MCF 10A (cell line): Measurements from ENCODE around the gene USH1C. TPM values are rescaled to one million over a fixed set of nuclear protein-coding genes. Genes with fewer than 3 reads are reported as not detected.

ENCODE experiments used
- BruUV-seq: library from RNA; stranded (reverse); fragments of 400-500 nt; replicated peaks from 2 replicates; lab custom pipeline; 2021; lab: Mats Ljungman, UMichigan
- CTCF ChIA-PET: fragments of 300-600 bp; sonication (Branson Sonifier 250); formaldehyde crosslinking; extraction: SDS; loops from one replicate; lab custom pipeline; 2021; ENCODE audit warnings: antibody characterized with exemption, inconsistent platforms; lab: Yijun Ruan, JAX
- POLR2A ChIA-PET: fragments of 300-600, 350-650 bp; sonication (Branson Sonifier 250); formaldehyde crosslinking; extraction: SDS; loops from one replicate; lab custom pipeline; 2020; ENCODE audit warnings: antibody characterized with exemption, inconsistent platforms; lab: Yijun Ruan, JAX
- DNase-seq: peaks from one replicate; pipeline ENCODE4 v3.0.0-alpha.2; 2018; ENCODE audit not compliant: unreplicated experiment
- H3K27ac Mint-ChIP-seq: one replicate; pipeline ENCODE4 v1.8.0; 2022; ENCODE audit warnings: mild to moderate bottlenecking, low read depth, mixed read lengths; ENCODE audit not compliant: unreplicated experiment
- H3K27me3 Mint-ChIP-seq: one replicate; pipeline ENCODE4 v1.8.0; 2022; ENCODE audit warnings: mixed read lengths; ENCODE audit not compliant: insufficient read depth, unreplicated experiment
- H3K36me3 Mint-ChIP-seq: one replicate; pipeline ENCODE4 v1.8.0; 2022; ENCODE audit warnings: mild to moderate bottlenecking, moderate library complexity, mixed read lengths; ENCODE audit not compliant: insufficient read depth, unreplicated experiment
- H3K4me1 Mint-ChIP-seq: one replicate; pipeline ENCODE4 v1.8.0; 2022; ENCODE audit warnings: mixed read lengths; ENCODE audit not compliant: insufficient read depth, unreplicated experiment
- H3K4me3 Mint-ChIP-seq: one replicate; pipeline ENCODE4 v1.8.0; 2022; ENCODE audit warnings: mild to moderate bottlenecking, moderate library complexity, mixed read lengths; ENCODE audit not compliant: unreplicated experiment
- H3K9me3 Mint-ChIP-seq: one replicate; pipeline ENCODE4 v1.8.0; 2022; ENCODE audit warnings: mixed read lengths; ENCODE audit not compliant: unreplicated experiment
- CTCF ChIP-seq: fragments of 200-600 bp; IDR thresholded peaks from one replicate; pipeline ENCODE4 v1.8.0; 2022; ENCODE audit warnings: antibody characterized with exemption, mild to moderate bottlenecking; ENCODE audit not compliant: unreplicated experiment
- intact Hi-C: fragments of 100-400 bp; cut with micrococcal nuclease; formaldehyde crosslinking; loops from 2 replicates; pipeline ENCODE4 v1.14.1; 2022
- total RNA-seq: library from RNA; stranded (reverse); gene quantifications from 2 replicates; pipeline ENCODE4 v1.2.3, GENCODE V29; 2022

The USH1C gene
- total RNA-seq, 1 experiment from 2014 or later: not detected

- H3K36me3 Mint-ChIP-seq: no peaks in the 10 kb centered on the region
These were observed 2.8 kb downstream of the USH1C start for GRCh38 chr11:17541330-17541885.

GRCh38 chr11:17540807-17541206 is 3.4 kb downstream of the USH1C start:
- intact Hi-C loops: no loop called here
- no peak for TF ChIP-seq CTCF
- BruUV-seq: no TSS peak
- no peaks in the 10 kb centered on the region for H3K4me1 Mint-ChIP-seq
- H3K27me3 Mint-ChIP-seq: peaks cover 56% of the 10 kb centered on the region
- no peak for DNase-seq
- H3K4me3 Mint-ChIP-seq: no peak overlapping the region
- H3K9me3 Mint-ChIP-seq: no peaks in the 10 kb centered on the region
- POLR2A ChIA-PET: no interaction called here
- CTCF ChIA-PET: interaction anchor here (0.6 to 2.8 kb wide), 2 partner anchors 13 kb away, joined by 3 to 13 read pairs; no protein-coding TSS in a partner anchor
- H3K27ac Mint-ChIP-seq: no peak overlapping the region
- H3K36me3 Mint-ChIP-seq: no peaks in the 10 kb centered on the region

More at GRCh38 chr11:17541330-17541885, 2.8 kb downstream of the USH1C start:
- intact Hi-C loops: no loop called here
- CTCF ChIA-PET: interaction anchor here (0.7 to 2.8 kb wide), 3 partner anchors 13 to 381 kb away, joined by 3 to 13 read pairs (median 4); no protein-coding TSS in a partner anchor
- TF ChIP-seq CTCF: no peak
- no peak overlapping the region for H3K27ac Mint-ChIP-seq
- H3K4me3 Mint-ChIP-seq: no peak overlapping the region
- peaks cover 51% of the 10 kb centered on the region for H3K27me3 Mint-ChIP-seq
- BruUV-seq: no TSS peak
- DNase-seq: no peak
- POLR2A ChIA-PET: no interaction called here
- no peaks in the 10 kb centered on the region for H3K9me3 Mint-ChIP-seq
- no peaks in the 10 kb centered on the region for H3K4me1 Mint-ChIP-seq

GRCh38 chr11:17538731-17539130 is 5.5 kb downstream of the USH1C start:
- H3K36me3 Mint-ChIP-seq: no peaks in the 10 kb centered on the region
- no peak for DNase-seq
- no TSS peak for BruUV-seq
- no peak overlapping the region for H3K27ac Mint-ChIP-seq
- POLR2A ChIA-PET: no interaction called here
- intact Hi-C loops: no loop called here
- no peak overlapping the region for H3K4me3 Mint-ChIP-seq
- H3K9me3 Mint-ChIP-seq: no peaks in the 10 kb centered on the region
- H3K27me3 Mint-ChIP-seq: peaks cover 66% of the 10 kb centered on the region
- CTCF ChIA-PET: interaction anchor here (0.6 to 1.6 kb wide), 3 partner anchors 9 to 157 kb away, joined by 3 to 4 read pairs (median 3); no protein-coding TSS in a partner anchor
- TF ChIP-seq CTCF: no peak
- H3K4me1 Mint-ChIP-seq: no peaks in the 10 kb centered on the region

GRCh38 chr11:17538054-17538453 is 6.2 kb downstream of the USH1C start:
- ChIA-PET CTCF (interaction anchor here (0.5 to 1.6 kb wide), 4 partner anchors 10 to 33 kb away, joined by 3 to 4 read pairs (median 4); no protein-coding TSS in a partner anchor), POLR2A (no interaction called here)
- Mint-ChIP-seq H3K4me1 (no peaks in the 10 kb centered on the region), H3K27ac (no peak overlapping the region), H3K9me3 (no peaks in the 10 kb centered on the region), H3K36me3 (no peaks in the 10 kb centered on the region), H3K4me3 (no peak overlapping the region), H3K27me3 (peaks cover 66% of the 10 kb centered on the region)
- no peak for TF ChIP-seq CTCF
- DNase-seq: no peak
- intact Hi-C loops: no loop called here
- BruUV-seq: no TSS peak
